Adipose tissue (tissue), 3 donors: ENCODE data around the gene DPH6. TPM values are rescaled to one million over a fixed set of nuclear protein-coding genes. Genes with fewer than 3 reads are reported as not detected.

Experiments used
- H3K27ac ChIP-seq: one replicate; pipeline ENCODE4 v1.5.1; 2013; ENCODE audit warnings: low read depth, low read length
- polyA plus RNA-seq, 3 donors: library from polyadenylated mRNA; stranded (reverse); fragments of 200-250 nt; gene quantifications; one replicate each; pipeline ENCODE4 v1.2.3, GENCODE V29; 2013
- donor health status: healthy with polysubstance abuse.
- donor health status: Bipolar disorder and iron deficiency.
- donor health status: healthy.

DPH6 gene
- polyA plus RNA-seq, 3 donors = 7.7 to 10.0 (median 8.8) TPM

- H3K27ac ChIP-seq = no peak overlapping the region
Observed at GRCh38 chr15:35320911-35321310, 225.1 kb downstream of the DPH6 start.
